HG02973 (cell line): Measurements from ENCODE around the gene OR6K6.

ENCODE experiments used
- ATAC-seq: cut with Tn5 transposase; IDR thresholded peaks from one replicate; pipeline ENCODE4 v1.9.1; 2021; ENCODE audit warnings: moderate library complexity; ENCODE audit not compliant: unreplicated experiment

The OR6K6 gene

DNA sequence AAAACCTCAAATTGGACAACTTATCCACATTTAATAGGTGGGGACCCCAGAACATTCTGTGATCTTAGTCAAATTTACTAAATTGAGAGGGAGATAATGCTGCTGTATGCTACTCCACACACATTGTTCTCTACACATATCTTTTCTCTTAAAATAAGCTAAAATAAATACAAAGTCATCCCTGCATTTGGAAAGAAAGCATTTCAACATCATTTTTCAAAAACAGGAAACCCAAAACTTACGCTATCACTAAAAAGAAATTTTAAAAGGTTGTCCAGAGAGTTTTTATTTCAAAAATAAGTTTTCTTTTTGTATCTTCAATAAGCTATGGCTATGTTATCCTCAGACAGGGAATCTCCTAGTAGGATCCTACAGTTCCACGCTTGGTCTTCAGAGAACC is 46.0 kb downstream of the OR6K6 start:
- no peak for ATAC-seq

- ATAC-seq: no peak
Measured at GRCh38 chr1:158801396-158801795, 46.9 kb downstream of the OR6K6 start.

- ATAC-seq: no peak
Measured at GRCh38 chr1:158803678-158804077, 49.2 kb downstream of the OR6K6 start.
